HTERT RPE-1 (cell line): ENCODE measurements around the gene B9D2.

Experiments
- in situ Hi-C: fragments of 300-500 bp; cut with MboI; formaldehyde crosslinking; loops from 4 replicates; pipeline ENCODE4 v1.14.3; 2020; ENCODE audit warnings: low sequenced_read_pairs

The B9D2 gene

DNA sequence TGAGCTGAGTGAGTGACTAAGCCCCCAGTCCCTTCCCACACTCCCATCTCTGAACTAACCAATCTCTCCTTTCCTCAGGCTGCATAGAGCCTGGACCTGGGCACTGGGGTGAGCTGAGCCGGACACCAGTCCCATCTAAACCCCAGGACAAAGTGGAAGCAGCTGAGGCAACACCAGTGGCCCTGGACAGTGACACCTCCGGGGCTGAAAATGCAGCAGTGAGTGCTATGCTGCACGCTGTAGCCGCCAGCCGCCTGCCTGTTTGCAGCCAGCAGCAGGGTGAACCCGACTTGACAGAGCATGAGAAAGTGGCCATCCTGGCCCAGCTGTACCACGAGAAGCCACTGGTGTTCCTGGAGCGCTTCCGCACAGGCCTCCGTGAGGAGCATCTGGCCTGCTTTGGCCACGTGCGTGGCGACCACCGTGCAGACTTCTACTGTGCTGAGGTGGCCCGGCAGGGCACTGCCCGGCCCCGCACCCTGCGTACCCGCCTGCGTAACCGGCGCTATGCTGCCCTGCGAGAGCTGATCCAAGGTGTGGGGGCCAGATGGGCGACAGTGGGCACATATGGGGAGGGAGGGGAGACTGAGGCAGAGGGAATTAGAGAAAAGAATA lies 47.5 kb downstream of the B9D2 start:
- in situ Hi-C loops = no loop called here

DNA sequence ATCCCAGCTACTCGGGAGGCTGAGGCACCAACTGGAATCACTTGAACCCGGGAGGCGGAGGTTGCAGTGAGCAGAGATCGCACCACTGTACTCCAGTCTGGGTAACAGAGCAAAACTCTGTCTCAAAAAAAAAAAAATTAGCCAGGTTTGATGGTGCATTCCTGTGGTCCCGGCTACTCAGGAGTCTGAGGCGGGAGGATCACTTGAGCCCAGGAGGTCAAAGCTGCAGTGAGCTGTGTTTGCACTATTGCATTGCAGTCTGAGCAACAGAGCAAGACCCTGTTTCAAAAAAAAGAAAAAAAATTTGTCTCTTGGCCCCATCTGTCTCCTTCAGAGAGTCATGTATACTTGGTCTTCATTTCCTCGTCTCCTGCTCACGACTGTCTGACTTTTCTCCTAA lies 52.3 kb downstream of the B9D2 start:
- in situ Hi-C loops = no loop called here

DNA sequence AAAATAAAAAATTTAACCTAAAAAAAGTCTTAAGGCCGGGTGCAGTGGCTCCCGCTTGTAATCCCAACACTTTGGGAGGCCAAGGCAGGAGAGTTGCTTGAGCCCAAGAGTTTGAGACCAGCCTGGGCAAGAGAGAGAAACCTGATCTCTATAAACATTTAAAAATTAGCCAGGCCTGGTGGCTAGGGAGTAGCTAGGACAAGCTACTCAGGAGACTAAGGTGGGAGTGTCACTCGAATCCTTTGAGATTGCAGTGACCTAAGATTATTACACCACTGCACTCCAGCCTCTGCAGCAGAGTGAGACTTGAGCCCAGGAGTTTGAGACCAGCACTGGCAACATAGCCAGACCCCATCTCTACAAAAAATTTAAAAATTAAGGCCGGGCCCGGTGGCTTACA lies 52.9 kb downstream of the B9D2 start:
- in situ Hi-C loops = no loop called here

DNA sequence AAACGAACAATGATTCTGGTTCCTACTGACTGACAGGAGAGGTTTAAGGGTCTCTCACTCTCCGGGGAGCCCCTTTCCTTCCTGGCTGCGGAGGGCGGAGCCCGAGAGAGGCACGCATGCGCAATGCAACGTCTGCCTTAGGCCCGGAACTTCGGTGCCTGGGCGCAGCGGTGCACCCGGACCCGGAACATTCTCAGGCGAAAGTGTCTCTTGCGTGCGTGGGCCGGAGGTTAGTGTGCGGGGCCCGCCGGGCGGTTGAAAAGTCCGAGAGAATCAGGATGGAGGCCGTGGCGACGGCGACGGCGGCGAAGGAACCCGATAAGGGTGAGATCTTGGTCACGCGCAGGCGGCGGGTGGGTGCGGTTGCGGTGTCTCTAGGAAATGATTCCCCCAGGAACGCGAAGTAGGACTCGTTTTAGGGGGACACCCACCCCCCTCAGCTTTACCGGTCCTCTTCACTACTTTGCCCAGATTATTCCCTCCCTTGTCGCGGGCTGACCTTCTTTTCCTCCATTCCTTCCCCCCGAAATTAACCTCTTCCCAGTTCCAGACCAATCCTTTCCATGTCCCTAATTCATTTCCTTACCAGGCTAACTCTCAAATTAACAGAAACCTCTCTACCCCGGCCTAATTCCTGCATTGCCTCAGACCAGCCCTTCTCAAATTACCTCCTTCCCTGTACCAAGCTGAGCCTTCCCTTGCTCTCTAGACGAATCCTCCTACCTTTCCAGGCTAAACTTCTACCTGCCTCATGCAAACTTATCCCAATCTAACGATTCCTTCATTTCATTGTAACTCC lies 53.7 kb downstream of the B9D2 start, which contains the start of gene CCDC97:
CCDC97 (plus strand) TSS at position 140 of the 799 bp plus-strand sequence; CDS start at position 279, 139 bp downstream.
- in situ Hi-C loops = no loop called here

DNA sequence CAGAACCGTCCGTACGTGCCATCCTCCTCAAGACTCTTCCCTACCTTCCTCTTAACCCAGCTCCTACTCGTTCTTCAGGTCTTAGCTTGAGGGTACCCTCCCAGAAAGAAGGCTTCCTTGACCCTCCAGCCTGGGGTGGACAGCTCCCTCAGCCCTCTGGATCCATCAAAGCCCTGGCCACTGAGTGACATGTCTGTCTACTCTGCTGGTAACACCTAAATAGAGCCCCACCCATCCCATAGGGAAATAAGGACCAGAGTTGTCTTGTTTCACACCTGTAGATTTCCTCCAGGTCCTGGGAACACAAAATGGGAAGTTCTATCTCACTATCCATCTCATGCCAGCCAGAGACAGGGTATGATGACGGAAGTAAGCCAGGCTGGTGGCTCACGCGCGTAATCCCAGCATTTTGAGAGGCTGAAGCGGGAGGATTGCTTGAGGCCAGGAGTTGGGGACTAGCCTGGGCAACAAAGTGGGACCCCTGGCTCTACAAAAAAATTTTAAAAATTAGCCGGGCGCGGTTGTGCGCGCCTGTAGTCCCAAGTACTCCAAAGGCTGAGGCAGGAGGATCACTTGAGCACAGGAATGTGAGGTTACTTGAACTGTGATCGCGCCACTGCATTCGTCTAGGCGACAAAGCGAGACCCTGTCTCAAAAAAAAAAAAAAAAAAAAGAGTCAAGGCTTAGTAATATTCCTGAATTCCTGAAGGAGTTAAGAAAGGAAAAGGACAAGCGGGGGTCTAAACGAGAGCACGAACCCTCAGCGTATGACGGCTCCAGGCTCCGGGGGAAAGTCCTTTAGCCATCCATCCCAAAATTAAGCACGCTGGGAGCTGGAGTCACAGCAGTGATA lies 54.5 kb downstream of the B9D2 start:
- in situ Hi-C loops = no loop called here

DNA sequence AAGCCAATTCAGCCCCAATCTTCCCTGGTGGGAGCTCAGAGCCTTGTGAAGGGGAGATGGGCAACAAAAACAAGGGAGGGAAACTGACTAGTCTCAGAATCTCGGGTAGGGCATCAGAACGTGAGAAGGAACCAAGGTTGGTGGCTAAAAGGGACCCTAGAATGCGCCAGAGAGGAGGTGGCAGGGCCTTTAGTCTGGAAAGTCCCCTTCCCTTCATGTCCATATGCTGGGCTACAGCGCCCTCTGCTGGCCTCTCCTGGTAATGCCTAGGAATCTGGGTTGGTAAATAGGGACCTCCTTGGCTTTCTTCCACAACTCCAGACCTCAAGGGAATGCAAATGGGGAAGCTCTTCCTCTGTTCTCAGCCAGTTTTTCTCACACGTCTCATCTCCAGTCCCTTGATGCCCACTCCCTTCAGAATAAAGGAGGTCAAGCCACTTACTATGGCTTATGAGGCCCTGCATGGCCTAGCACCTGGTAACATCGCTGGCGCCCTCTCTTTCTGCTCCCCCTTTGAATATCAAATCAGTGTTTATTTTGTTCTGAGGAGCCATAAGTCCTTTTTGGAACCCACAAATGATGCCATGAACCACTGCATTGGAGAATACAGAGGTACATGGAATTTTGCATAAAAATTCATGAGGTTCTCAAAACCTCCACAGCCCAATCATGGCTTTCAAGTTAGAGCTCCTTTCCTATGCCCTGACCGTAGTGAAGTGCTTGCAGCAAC lies 55.3 kb downstream of the B9D2 start:
- in situ Hi-C loops = no loop called here

DNA sequence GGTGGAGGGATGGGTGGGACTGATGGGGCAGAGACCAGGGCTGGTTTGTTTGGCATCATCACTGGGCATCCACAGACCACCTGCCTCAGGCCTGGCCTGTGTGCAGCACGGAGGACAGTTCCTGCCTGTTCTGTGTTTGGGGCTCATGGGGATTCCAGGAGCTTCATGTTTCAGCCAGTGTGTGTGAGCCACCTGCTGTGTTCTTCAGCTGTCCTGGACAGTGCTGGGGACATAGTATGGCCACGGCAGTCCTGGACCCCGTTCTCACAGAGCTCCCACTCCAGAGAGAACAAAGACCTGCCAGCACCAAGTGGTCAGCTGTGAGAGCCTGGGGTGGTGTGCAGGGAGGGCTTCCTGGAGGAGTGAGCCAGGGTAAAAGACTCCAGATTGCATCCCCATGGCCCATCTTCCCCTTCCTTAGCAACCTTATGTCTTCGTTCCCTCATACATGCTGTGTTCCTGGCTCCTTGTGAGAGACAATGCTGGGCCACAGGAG lies 55.9 kb downstream of the B9D2 start:
- in situ Hi-C loops = no loop called here

DNA sequence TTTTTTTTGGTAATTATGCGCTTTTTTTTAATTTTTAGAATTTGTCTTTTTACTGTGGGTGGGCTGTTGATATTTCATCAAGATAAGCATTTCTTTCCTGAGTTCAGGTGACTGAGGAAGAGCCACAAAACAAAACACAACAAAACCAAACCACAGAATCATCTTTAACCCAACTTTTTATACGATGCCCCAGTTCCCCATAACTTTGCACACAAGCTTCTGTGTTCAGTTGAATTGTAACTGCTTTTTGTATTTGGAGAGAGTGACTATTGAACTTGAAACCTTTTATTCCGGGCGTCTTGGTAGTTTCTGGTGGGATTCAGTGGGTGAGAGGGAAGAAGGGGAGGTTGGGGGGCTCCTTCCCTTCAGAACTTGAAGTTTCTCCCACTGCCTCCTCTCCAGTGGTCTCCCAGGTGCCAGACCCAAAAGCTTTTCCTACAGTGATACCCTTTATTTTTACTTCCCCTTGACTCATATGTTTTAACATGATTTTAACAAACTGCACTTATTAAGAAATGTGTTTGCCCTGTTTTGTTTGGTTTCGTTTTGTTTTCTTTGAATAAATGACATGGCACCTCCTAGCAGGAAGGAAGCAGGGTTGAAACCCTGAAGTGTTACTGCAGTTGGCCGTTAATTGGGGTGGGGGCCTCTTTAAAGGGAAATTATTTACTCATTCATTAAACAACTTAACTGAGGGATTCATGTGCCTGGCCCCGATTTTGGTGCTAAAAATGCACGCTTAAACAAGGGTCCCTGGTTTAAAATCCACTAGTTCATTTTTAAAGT lies 56.7 kb downstream of the B9D2 start:
- in situ Hi-C loops = no loop called here

DNA sequence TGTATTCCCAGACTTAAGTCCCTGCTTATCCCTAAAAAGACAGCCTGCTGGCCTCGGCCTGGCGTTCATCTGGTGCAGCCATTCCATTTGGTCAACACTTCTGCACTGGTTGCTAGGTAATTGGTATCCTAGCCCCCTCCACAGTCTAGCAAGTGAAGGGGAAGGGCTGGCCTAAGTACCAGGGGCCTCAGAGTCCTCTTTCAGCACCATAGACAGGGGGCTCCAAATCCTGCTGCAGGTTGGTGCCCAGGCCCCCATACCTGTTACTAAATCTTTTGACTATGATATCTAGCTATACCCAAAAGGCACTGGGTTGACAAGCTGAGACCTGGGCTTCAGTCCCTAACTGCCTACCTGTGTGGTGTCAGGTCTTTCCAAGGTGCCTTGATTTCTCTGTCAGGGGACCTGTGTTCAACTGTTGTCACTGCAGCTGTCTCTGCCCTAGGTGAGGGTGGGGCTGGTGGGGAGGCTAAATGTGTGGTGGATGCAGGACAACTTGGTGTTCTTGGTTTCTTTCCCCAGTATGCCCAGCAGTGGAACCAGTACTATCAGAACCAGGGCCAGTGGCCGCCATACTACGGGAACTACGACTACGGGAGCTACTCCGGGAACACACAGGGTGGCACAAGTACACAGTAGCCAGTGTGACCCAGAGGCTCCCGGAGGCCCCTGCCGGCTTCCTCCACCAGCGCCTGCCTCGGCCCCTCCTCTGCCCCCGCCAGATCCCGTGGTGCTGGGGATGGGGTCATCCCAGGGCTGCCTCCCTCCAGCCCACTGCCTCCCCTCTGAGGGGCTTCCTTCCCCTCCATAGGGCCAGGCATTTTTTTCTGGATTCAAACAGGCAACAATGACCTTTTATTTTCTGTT lies 57.8 kb downstream of the B9D2 start:
- in situ Hi-C loops = no loop called here

DNA sequence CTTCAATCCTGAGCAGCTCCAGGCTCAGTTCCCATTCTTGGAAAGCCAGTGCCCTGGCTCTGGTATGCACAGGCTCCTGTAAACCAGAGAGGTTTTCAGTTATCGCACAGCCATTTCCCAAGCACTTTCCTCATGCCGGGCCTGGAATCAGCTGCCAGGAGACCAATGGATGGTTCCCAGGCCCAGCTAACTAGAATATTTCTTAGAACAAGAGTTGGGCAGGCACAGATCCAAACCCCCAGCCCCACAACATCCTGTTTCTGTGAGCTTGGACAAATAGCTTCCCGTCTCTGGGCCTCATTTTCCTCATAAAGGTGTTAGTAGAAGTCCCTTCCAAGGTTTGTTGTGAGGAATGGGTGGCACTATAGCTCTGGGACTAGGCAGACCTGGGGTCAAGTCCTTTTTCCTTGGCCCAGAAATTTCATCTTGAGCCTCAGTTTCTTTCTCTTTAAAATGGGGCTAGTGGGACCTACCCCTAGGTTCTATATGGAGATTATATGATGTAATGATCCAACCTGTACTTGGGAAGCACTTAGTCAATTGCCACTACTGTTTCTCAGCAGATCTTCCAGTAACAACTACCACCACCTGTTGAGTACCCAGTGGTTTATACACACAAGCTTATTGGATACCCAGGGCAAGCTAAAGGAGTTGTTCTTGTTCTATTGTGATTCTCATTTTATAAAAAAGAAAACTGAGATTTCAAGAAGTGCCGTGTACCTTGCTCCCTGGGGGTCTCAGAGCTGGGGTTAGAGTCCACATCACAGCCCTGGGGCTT lies 59.1 kb downstream of the B9D2 start:
- in situ Hi-C loops = no loop called here
